GM12801 (cell line): Measurements from ENCODE around the gene COL11A1.

Experiments
- CTCF ChIP-seq: IDR thresholded peaks from one replicate; pipeline ENCODE4 v1.5.1; 2011; ENCODE audit warnings: control low read depth; ENCODE audit not compliant: insufficient read length; ENCODE audit errors: extremely low read depth

The COL11A1 gene

GRCh38 chr1:102952400-102952799 lies 155.9 kb downstream of the COL11A1 start:
- no peak for TF ChIP-seq CTCF

- TF ChIP-seq CTCF, result no peak
Measured at GRCh38 chr1:102942324-102942723, 166.0 kb downstream of the COL11A1 start.

DNA sequence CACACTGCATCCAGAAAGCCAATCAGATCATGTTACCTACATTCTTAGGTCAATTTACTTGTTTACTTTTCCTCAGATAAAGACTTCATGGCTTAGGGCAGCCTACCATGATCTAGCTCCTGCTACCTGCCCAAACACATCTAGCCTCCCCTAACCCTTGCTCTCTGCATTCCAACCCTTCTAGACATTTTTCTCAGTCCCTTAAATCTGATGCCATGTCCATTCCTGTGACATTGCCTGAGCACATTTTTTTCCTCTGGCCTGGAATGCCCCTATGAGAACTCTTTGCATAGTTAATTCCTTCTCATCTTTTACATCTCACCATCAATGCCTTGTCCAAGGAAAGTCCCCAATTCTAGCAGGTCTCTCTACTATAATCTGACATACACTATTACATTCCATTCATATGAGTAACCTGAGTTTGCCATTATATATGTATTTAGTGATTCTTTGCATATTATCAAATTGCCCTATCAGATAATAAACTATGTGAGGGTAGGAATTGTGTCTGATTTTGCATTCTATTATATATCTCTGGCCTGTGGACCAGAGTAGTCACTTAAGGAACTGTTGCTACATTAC lies 166.9 kb downstream of the COL11A1 start:
- no peak for TF ChIP-seq CTCF

DNA sequence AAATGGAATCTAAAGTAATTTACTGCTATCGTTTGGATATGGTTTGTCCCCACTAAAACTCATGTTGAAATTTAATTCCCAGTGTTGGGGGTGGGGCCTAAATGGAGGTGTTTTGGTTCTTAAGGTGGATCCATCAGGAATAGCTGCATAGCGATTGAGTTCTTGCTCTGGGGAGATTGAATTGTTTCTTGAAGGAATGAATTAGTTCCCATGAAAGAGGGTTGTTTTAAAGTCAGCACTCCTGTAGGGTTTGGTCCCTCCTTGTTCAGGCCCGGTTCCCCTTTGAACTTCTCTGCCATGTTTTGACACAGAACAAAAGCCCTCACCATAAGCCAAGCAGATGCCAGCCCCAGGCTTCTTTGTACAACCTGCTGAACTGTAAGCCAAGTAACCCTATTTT lies 170.9 kb downstream of the COL11A1 start:
- no peak for TF ChIP-seq CTCF

DNA sequence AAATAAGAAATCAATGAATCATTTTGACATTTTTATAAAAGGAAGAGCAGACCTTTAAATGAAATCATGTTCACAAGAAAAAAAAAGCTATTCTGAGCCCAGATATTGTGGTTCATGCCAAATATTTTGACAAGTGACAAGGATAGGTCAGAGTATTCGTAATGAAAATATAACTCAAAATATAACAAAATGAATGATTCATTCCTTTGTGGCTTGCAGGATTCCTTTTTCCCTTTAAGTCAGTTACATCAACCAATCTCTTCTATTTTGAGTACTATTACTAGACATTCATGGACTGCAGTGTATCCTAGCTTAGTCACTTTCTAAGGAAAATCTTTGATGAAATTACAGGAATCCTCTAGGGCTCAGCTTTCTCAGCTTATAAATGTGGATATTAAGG lies 188.7 kb downstream of the COL11A1 start:
- TF ChIP-seq CTCF, result no peak

DNA sequence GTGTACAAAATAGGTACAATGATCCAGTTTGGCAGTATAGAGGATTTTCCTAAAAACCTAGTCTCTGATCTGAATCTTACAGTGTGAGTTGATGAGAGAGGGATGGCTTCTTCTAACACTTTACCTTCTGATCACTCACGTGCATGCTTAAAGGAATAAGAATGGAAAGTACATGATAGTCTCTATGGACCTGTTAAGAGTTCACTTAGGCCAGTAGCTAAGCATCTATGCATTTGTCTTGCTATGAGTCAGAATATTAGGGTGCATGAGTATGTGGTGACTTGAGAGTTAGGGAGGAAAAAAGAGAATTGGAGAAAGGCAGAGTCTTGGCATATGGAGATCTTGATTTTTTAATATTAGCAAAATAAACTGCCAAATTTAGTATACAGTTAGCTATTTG lies 206.3 kb downstream of the COL11A1 start:
- TF ChIP-seq CTCF, result no peak

DNA sequence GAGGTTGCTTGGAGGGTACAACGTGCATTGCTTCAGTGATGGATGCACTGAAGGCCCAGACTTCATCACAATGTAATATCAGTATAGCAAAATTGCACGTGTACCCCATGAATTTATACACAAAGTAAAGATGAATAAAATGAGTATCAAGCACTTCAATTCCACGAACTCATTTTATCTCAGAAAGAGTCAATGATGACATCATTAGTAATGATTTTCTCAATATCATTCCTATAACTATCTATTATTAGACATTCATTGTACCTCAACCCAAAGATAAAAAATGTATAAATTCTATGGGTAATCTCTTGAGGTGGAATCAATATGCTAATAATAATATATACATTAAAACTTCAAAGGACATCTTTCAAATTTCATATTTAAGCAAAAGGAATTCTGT lies 208.4 kb downstream of the COL11A1 start:
- TF ChIP-seq CTCF, result no peak

DNA sequence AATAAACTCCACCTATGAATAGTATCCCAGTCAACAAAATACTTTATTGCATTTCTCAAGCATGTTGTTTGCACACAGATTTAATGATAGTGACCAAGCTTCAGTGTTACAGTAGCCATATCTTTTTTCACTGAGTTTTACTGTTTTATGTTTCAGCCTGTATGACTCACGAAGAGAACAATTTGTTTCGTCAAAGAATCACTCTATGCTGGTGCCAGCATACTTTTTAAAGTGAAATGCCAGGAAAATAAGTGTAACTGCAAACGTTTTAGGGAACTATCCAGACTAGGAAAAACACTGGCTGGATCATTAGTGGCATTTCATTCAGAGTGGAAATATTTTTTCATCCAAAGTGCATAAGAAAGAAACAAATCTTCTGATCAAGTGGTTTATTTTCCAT lies 210.8 kb downstream of the COL11A1 start:
- no peak for TF ChIP-seq CTCF
